Activated CD8-positive, alpha-beta memory T cell treated with anti-CD3 and anti-CD28 coated beads for 1 hour (primary cell): ENCODE data around the gene EXOC3L4.

Experiments
- DNase-seq, 2 donors: peaks; one replicate each; pipeline ENCODE4 v3.0.0-alpha.2; 2020; ENCODE audit warnings: low read depth in 1 of 2; ENCODE audit errors: extremely low read depth in 1 of 2

EXOC3L4 gene

DNA sequence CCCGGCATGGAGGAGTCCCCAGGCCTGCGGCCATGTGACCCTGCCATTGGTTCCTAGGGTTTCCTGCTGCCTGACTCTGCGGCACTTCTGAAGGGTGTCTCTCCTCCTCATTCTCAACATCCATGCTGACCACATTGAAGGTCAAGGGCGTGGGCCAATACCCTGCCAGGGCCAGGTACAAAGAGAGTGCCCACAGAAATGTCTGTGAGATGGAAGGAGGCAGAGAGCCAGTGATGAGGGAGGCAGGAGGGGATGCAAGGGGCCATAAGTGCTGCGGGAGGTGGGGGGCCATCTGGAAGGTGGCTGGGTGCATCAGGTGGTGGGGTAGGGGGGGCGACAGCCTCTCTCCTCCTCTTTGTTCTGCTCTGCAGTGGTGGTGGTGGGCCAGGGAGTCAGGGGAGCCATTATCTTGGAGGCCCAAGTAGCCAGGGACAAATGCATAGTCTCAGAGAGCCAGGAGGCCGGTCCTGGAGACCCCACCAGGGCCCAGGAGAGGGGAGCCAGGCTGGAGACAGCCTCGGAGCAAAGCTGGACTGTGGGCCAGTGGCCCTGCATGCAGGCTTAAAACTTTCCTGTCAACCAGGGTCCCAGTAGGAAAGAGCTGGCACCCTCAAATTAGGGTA lies 24.2 kb upstream of the EXOC3L4 start:
- no peak for DNase-seq

DNA sequence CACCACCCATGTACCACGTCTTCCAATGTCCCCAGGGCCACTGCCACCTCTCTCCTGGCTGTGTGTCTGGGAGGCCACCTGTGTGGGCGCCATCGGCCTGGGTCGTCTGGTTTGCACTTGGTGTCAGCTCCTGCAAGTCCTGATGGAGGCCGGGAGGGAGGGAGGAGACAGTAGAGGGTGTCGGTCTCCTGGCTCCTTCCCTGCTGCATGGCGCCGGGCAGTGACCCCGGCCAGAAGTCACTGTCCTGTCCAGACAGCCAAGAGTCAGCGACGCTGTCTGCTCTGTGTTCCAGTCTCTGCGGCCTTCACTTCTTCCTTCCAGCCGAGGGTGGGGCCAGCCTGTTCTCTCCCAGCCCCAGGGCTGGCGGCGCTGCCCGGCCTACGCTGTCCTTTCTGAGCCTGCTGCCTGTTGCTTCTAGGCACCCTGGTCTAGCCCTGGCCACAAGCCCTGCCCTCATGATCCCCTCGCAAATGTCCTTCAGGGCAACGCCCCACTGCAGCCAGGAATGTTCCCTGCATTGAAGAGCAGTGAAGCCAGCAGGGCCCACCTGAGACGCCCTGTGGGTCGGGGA lies 23.5 kb upstream of the EXOC3L4 start:
- DNase-seq: no peak

- DNase-seq: no peak
Measured at GRCh38 chr14:103071544-103072251, 22.8 kb upstream of the EXOC3L4 start.

GRCh38 chr14:103072595-103073366 lies 21.7 kb upstream of the EXOC3L4 start:
- DNase-seq: no peak

GRCh38 chr14:103073367-103073875 lies 21.1 kb upstream of the EXOC3L4 start:
- no peak for DNase-seq

GRCh38 chr14:103073876-103074728 lies 20.4 kb upstream of the EXOC3L4 start:
- no peak for DNase-seq

DNA sequence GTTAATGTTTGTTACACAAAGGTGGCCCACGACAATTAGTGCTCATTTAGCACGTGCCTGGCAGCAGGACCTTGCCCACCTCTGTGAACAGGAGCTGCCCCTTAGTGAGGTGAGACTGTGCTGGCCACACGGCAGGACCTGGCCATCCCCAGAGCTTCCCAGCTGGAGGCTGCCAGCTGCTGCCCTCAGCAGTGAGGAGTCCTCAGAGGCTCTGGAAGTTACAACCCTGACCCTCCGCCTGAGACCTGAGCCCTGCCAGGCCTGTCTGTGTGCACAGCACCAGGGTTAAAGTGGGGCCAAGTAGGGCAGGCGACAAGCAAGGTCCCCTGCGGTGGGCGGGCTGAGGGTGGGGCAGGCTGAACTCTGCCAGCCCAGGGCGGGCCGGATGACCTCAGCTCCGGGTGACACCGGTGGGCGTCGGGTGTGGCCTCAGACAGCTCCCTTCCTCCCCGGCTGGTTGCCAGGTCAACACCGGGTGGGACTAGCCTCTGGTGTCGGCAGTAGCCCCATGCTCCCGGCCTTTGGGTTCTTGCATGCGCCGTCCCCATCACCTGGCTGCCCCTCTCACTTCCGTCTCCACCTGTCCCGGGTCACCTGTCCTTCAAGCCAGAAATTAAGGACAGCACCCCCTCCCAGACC lies 19.7 kb upstream of the EXOC3L4 start:
- no peak for DNase-seq

DNA sequence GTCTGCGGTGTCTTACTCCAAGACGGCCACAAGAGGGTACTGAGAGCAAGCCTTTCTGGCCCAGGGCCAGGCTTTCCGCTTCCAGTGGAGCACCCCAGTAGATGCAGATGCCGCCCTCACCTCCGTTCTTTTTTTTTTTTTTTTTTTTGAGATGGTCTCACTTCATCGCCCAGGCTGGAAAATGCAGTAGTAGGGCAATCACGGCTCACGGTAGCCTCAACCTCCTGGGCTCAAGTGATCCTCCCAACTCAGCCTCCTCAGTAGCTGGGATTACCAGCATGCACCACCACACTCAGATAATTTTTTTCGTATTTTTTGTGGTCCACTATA lies 16.1 kb upstream of the EXOC3L4 start:
- peak; percentile 45 to 62 for DNase-seq

DNA sequence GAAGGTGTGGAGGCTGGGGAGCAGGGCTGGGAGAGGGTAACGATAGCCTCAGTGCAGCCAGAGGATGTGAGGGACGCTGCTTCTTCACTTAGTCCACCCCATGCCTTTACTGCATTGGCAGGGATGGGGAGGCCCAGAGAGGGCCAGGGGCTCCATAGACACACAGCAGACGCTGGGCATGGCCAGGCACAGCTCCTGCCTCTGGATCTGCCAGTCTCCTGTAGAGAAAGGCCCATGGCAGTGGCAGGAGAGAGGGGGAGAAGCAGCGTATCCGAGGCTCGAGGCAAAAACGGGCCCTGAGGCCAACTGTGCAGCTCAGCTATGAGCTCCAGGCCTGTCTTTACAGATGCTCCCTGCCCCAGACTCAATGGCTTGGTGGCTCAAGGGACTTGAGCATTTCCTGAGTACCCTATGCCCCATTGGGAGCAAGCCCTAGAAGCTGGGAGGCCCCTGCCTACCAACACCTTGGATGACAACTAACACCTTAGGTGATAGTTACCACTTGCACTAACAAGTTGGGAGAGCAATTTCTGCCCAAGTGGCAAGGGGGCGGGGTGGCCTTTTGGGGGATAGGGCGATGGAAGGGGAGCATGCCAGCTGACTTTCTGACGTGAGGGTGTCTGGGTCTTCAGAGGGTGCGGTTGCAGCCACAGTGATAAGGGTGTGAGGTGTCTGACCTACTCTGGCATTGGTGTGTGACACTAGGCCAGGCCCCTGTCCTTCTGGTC lies 15.5 kb upstream of the EXOC3L4 start:
- no peak for DNase-seq

DNA sequence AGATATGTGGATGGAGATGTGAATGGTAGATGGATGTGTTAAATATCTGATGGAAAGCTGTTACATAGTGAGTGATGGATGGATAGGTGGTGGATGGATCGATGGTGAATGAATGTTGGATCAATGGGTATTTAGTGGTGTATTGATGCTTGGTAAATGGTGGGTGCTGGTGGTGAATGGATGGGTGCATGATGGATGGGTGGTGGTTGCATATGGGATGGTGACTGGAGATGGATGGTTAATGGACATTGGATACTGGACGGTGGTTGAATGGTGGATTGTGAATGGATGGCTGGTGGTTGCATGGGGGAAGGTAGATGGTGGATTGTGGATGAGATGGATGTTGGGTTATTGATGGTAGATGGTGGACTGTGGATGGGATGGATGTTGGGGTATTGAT lies 12.6 kb upstream of the EXOC3L4 start:
- no peak for DNase-seq

GRCh38 chr14:103084021-103084919 lies 10.3 kb upstream of the EXOC3L4 start, which contains the start of gene LBHD2:
LBHD2 (plus strand) TSS chr14:103084210; CDS start chr14:103086013, 1,803 bp downstream.
- no peak for DNase-seq

- no peak for DNase-seq
Measured at GRCh38 chr14:103085106-103086091, 9.1 kb upstream of the EXOC3L4 start.

DNA sequence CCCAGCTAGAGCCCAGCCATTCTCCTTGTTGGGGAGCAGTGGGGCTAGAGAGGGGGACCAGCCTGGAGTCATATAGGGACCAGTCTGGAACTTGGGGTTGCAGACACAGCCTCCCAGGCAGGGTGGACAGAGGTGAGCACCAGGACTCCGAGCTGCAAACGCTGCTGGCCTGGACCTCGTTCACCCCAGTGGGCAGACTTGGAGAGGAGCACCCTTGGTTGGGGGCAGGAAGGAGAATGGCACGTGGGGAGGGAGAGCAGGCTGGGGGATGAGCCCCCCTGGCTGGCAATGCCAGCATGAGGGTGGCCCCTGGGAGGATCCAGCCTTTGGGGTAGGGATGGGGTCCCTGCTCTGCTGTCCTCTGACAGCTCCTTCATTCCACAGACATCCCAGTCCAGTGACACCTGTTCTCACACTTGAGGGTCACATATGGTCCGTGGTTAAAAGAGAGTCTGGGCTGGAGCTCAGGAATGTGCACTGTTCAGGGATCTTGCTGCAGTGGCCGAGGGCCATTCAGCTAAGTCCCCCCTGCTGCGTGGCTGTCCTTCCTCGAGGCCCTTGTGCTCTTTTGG lies 7.7 kb upstream of the EXOC3L4 start:
- DNase-seq: no peak

DNA sequence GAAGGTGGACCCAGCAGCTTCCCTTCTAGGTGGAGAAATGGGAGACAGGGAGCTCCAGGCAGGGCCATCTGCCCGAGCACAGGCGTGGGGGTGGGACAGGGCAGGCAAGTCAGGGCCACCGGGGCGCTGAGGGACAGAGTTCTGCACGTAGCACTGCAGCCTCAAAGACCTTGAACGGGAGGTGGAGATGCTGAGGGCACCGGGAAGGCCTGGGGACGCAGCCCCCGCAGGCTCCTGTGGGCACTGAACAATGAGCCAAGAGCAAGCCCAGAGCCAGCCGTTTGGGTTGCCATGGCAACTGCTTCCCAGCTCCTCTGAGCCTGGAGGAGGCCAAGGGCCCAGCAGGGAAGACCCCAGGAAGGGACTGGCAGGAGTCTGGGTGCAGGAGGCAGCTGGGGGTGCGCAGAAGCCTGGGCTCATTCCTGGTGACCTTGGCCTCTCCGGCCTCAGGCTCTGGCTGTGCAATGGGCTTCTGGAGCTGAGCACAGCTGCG lies 7.1 kb upstream of the EXOC3L4 start:
- no peak for DNase-seq

GRCh38 chr14:103088921-103089320 lies 5.6 kb upstream of the EXOC3L4 start:
- no peak for DNase-seq
